ENCODE measurements around the gene WDR82.
"Not testable (repeated sequence)": the region's sequence is repeated elsewhere in the genome, so short reads cannot be mapped to it uniquely, and the experiment has no call there.

The WDR82 gene

GRCh38 chr3:52289338-52289746, 10.9 kb upstream of the WDR82 start:
- DNase-seq (ENCODE audit: low read depth) = no peak

- DNase-seq (ENCODE audit: low read depth) = no peak
Observed at GRCh38 chr3:52288674-52289073, 10.2 kb upstream of the WDR82 start.

GRCh38 chr3:52286777-52287110, 8.3 kb upstream of the WDR82 start:
- DNase-seq (ENCODE audit: low read depth) = no peak

GRCh38 chr3:52284051-52284450, 5.6 kb upstream of the WDR82 start:
- not testable (repeated sequence) for DNase-seq (ENCODE audit: low read depth)

DNA sequence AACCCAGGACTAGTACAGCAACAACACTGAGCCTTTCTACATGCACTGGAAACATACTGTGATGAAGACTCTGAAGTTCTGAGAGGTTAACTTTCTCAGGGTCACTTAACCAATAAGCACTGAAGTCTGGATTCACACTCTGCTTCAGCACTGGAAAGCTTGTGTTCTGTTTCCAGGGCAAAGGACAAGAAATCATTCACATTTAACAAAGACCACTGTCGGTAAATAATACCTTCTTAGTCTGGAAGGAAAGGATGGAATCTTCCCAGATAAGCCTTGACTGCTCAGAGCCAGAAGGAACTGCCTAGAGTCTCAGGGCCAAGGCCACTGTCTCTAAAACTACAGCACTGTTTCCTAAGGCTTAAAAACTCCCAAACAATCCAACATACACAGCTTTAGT, 4.9 kb upstream of the WDR82 start:
- DNase-seq (ENCODE audit: low read depth) = no peak

GRCh38 chr3:52281981-52282801, 3.7 kb upstream of the WDR82 start:
- DNase-seq (ENCODE audit: low read depth) = no peak

DNA sequence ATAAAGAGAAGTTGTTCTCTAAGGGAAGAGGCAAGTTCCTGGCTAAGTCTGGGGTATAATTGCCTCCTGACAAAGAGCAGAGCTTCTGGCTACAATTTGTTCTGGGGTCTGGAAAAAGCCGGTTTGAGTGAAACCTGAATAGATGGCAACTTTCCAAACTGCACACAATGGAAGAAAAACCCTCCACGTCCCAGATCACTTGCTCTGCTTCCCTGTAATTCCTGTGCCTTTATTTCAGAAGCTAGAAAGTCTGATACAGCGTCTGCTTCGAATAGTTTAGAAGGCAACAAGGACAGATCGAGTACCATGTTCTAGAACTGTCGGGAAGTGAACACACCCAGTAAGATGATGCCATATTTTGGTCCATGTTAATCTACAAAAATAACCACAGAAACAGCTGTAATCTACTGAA, 1.6 kb upstream of the WDR82 start:
- no peak for DNase-seq (ENCODE audit: low read depth)

DNA sequence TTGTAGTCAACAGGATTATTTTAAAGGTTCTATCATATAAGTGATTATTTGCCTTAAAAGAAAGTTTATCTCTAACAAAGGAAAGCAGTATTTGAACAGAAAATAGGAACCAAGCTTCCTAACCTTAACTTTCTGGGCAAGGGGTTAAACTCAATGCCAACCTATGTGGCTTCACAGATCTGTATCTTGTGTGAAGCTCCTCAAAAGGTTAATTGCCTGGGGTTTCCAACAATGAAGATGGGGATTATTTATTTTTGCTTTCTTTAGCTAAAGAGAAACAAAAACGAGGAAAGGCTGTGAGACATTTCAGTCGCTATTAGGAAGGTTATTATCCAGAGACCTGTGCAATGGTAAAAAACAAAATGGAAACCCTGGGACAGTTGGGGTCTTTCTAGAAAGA, 1.1 kb upstream of the WDR82 start:
- no peak for DNase-seq (ENCODE audit: low read depth)

DNA sequence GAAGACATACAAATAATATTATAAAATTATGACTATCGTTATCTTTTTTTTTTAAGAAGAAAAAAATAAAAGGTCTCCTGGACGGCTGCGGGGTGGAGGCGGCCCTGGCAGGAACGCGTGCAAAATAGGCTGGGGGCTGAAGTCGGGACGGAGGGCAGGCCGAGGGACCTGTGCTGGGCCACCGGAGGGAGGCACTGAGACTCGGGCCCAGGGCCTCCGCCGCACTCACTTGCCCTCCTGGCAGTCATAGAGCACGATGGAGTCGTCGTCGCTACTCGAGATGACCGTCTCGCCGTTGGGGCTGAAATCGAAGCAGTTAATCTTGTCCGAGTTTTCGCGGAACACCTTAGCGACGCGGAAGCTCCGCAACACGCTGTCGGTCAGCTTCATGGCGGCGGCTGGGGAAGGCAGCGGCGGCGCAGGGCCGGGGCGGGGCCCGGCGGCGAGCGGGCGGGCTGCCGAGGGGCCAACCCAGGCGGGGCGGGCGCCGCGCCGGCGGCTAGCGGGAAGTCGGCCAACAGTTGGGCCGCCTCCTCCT, 408 bp downstream of the WDR82 start:
- peak; percentile 41 for DNase-seq (ENCODE audit: low read depth)

DNA sequence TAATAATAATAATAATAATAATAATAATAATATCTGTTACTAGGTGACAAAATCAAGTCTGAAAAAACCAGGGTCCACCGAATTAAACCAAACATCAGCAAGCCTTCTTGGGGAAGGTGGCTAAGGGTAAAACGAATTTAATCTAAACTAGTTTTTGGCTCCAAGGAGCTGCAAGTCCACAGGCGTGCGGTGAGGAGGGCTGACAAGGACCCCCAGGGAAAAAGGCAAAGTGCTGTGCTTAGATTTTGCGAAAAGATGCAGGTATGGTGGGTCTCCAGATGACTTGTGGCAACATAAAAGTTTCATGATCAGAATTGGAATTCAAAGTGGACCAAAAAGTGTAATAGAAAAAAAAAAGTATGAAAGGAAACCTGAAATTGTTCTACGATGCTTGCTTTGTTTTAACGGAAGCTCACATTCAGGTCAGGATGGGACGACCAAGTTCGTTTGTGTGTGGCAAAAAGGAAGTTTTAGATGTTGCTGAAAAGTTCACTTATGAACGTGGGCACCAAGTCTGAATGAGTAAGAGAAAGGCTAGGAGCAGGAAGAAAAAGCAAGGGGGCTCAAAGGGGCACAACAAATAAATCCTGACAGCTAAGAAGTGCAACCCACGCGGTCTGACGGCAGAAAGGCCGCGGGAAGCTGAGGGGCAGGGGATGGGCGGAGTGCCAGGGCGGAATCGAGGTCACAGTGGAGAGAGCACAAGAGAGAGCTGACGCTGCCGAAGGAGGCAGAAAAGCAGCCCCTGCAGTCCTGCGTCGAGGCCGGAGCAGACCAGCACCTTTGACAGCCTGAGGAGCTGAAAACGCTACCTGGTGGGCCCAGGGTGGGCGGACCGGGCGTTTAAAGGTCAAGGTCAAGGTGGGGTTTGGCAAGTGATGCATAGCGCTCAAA, 1.1 kb downstream of the WDR82 start:
- peak; percentile 67 for DNase-seq (ENCODE audit: low read depth)

GRCh38 chr3:52274781-52275180, 3.7 kb downstream of the WDR82 start:
- not testable (repeated sequence) for DNase-seq (ENCODE audit: low read depth)

GRCh38 chr3:52272831-52273230, 5.6 kb downstream of the WDR82 start:
- no peak for DNase-seq (ENCODE audit: low read depth)

GRCh38 chr3:52272172-52272571, 6.3 kb downstream of the WDR82 start:
- not testable (repeated sequence) for DNase-seq (ENCODE audit: low read depth)

DNA sequence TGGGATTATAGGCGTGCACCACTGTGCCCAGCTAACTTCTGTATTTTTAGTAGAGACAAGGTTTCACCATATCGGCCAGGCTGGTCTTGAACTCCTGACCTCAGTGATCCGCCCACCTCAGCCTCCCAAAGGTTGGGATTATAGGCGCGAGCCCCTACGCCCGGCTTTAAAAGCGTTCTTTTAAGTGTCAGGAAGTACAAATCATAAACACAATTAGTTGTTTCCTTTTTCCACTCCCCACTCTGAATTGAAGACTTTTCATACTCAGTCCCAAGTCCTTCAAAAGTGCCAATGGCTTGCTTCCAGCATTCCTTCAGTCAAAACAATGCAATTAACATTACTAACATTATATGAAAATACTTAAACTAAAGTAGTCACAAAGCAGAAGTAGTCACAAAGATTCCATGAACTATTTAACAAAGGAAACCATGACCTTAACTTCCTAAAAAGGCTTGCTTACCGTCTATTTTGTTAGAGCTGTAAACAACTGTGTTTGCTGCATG, 8.1 kb downstream of the WDR82 start:
- no peak for DNase-seq (ENCODE audit: low read depth)

GRCh38 chr3:52269776-52270175, 8.7 kb downstream of the WDR82 start:
- DNase-seq (ENCODE audit: low read depth) = no peak

GRCh38 chr3:52268036-52268435, 10.4 kb downstream of the WDR82 start:
- peak; percentile 59 for DNase-seq (ENCODE audit: low read depth)

DNA sequence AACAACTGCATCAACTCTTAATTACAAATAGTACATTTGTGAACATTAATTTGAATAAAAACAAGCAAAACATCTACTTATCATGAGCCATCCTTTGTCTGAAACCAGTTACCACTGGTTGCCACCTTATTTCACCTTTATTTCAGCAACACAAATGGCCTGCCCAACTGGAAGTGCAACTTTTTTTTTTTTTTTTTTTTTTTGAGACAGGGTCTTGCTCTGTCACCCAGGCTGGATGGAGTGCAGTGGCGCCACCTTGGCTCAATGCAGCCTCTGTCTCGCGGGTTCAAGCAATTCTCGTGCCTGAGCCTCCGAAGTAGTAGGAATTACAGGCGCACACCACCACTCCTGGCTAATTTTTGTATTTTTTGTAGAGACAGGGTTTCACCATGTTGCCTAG, 13.1 kb downstream of the WDR82 start:
- DNase-seq (ENCODE audit: low read depth) = no peak

DNA sequence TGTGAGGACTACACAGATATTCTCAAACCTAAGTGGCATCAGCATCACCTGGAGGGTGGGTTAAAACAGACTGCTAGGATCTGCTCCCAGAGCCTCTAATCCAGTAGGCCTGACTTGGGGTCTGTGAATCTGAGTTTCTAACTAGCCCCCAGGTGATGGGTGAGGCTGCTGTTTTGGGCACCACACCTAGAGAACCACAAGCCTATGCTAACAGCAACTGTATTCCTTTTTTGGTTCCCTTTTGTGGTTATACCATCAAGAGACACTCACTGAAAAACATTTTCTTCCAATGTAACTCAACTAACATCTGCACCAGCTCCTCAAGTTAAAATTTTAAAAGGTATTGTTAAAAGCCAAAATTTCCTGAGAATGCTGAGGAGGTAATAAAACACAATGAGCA, 16.0 kb downstream of the WDR82 start:
- no peak for DNase-seq (ENCODE audit: low read depth)

GRCh38 chr3:52259448-52259847, 19.0 kb downstream of the WDR82 start:
- DNase-seq (ENCODE audit: low read depth) = no peak

- DNase-seq (ENCODE audit: low read depth) = no peak
Observed at GRCh38 chr3:52259035-52259434, 19.4 kb downstream of the WDR82 start.

DNA sequence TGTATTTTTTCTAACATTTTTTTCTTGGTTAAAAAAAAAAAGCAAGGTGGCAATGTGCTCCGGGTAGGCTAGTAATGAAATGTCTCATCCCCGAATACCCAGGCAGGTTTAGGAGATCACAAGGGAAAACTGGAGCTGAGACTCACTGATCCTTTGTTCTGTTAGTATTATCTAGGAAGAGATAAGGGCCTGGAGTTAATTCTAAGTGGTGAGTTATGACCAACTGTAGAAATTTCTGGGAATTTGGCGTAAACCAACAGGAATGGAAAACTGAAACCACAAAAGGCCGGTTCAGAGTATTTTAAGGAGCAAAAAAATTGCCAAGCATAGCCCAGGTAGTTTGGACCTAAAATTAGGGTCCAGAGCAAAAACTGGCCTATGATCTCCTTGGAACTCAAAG, 20.5 kb downstream of the WDR82 start:
- no peak for DNase-seq (ENCODE audit: low read depth)

GRCh38 chr3:52256622-52257021, 21.8 kb downstream of the WDR82 start:
- DNase-seq (ENCODE audit: low read depth) = no peak

DNA sequence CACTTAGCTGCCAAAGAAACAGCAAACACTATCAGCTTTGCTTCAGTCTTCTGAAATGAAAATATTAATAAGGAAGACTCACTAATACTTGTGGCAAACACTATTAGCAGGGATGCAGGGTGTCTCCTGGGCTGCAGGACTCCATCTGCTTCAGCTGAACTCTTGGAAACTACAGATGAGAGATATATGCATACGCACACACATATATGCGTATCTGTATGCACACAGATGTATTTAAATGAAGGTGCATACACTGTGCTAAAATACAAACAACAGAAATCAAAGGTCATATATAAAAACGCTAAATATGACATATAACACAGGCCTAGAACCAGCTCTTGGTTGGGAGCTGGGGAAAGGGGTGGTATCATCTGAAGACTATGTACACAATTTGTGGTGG, 22.3 kb downstream of the WDR82 start:
- DNase-seq (ENCODE audit: low read depth) = no peak

Measured in stimulated activated CD4-positive, alpha-beta T cell treated with anti-CD3 and anti-CD28 coated beads, Interleukin-2, amount 100 ng/mL, for 4 hours (primary cell).